Measurements from ENCODE around the gene RTN4RL1.
A peak's percentile ranks its signal among the peaks of the same experiment; 100 is the strongest.

RTN4RL1 gene

GRCh38 chr17:2064520-2064971 lies 39.4 kb upstream of the RTN4RL1 start:
- DNase-seq (ENCODE audit: low spot score), result peak; percentile 50
- in situ Hi-C loops (cut with MboI; ENCODE audit: low sequenced_read_pairs, unreplicated experiment), result no loop called here
- no peak for TF ChIP-seq CTCF (IDR thresholded peaks at IDR 0.05; ENCODE audit: borderline replicate concordance, control extremely low read depth, extremely low read depth, insufficient read depth, missing control alignments)

GRCh38 chr17:2064147-2064489 lies 39.0 kb upstream of the RTN4RL1 start:
- in situ Hi-C loops (cut with MboI; ENCODE audit: low sequenced_read_pairs, unreplicated experiment), result no loop called here
- DNase-seq (ENCODE audit: low spot score), result no peak
- TF ChIP-seq CTCF (IDR thresholded peaks at IDR 0.05; ENCODE audit: borderline replicate concordance, control extremely low read depth, extremely low read depth, insufficient read depth, missing control alignments), result no peak

GRCh38 chr17:2063261-2064146 lies 38.4 kb upstream of the RTN4RL1 start:
- TF ChIP-seq CTCF (IDR thresholded peaks at IDR 0.05; ENCODE audit: borderline replicate concordance, control extremely low read depth, extremely low read depth, insufficient read depth, missing control alignments), result no peak
- peak; percentile 49 for DNase-seq (ENCODE audit: low spot score)
- in situ Hi-C loops (cut with MboI; ENCODE audit: low sequenced_read_pairs, unreplicated experiment), result no loop called here

- in situ Hi-C loops (cut with MboI; ENCODE audit: low sequenced_read_pairs, unreplicated experiment), result no loop called here
- DNase-seq (ENCODE audit: low spot score), result no peak
- TF ChIP-seq CTCF (IDR thresholded peaks at IDR 0.05; ENCODE audit: borderline replicate concordance, control extremely low read depth, extremely low read depth, insufficient read depth, missing control alignments), result no peak
Observed at GRCh38 chr17:2062571-2063183, 37.5 kb upstream of the RTN4RL1 start.

DNA sequence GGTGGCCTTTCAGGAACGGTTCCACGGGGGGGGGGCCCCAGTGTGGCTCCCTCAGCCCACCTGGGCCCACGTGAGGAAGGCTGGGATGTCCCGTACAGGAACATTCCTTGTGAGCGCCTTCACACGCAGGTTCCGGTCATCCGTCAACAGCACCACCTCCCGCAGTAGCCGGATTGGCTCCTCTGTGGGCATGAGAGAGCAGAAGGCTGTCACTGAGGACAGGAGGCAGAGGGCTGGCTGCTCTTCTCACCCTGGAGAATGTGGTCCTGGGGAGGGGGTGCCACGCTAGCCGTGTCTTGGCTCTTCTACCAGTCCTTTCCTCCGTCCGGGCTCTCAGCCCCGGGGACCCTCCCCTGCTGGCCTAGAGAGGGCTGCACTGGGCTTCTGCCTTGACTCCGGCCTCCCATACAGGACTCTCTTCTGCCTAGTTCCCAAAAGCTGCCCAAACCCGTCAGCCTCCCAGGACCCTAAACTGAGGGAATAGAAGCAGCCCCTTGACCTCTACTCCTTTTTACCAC lies 36.4 kb upstream of the RTN4RL1 start:
- in situ Hi-C loops (cut with MboI; ENCODE audit: low sequenced_read_pairs, unreplicated experiment), result no loop called here
- DNase-seq (ENCODE audit: low spot score), result no peak
- no peak for TF ChIP-seq CTCF (IDR thresholded peaks at IDR 0.05; ENCODE audit: borderline replicate concordance, control extremely low read depth, extremely low read depth, insufficient read depth, missing control alignments)

GRCh38 chr17:2060681-2061440 lies 35.7 kb upstream of the RTN4RL1 start:
- in situ Hi-C loops (cut with MboI; ENCODE audit: low sequenced_read_pairs, unreplicated experiment), result no loop called here
- DNase-seq (ENCODE audit: low spot score), result peak; percentile 27

More at GRCh38 chr17:2060681-2061440, 35.7 kb upstream of the RTN4RL1 start:
- TF ChIP-seq CTCF (IDR thresholded peaks at IDR 0.05; ENCODE audit: borderline replicate concordance, control extremely low read depth, extremely low read depth, insufficient read depth, missing control alignments), result no peak

All from GM13976 (cell line).